Thyroid gland (tissue), 4 donors: ENCODE results near the gene TNNC1. TPM values are rescaled to one million over a fixed set of nuclear protein-coding genes. Genes with fewer than 3 reads are reported as not detected.
A peak's percentile ranks its signal among the peaks of the same experiment; 100 is the strongest.

ENCODE experiments used
- DNase-seq, 2 donors: peaks; one replicate each; pipeline ENCODE4 v3.0.0-alpha.2; 2019
- H3K27ac ChIP-seq, 3 donors: fragments of 200-600 bp; sonication (generic); 1 replicate in 2 of 3; 2 replicates in 1 of 3; pipeline ENCODE4 v1.5.1; 2016 to 2019; ENCODE audit warnings: mild to moderate bottlenecking in 1 of 3, moderate library complexity in 1 of 3
- H3K27me3 ChIP-seq: fragments of 200-600 bp; sonication (generic); one replicate; pipeline ENCODE4 v1.5.1; 2019
- H3K36me3 ChIP-seq, 2 donors: fragments of 200-600 bp; sonication (generic); one replicate each; pipeline ENCODE4 v1.5.1; 2016 to 2019
- H3K4me1 ChIP-seq, 2 donors: fragments of 200-600 bp; sonication (generic); one replicate each; pipeline ENCODE4 v1.5.1; 2017 to 2019
- H3K4me3 ChIP-seq, 3 donors: fragments of 200-600 bp; sonication (generic); replicated peaks in 1 of 3; 1 replicate in 2 of 3; 2 replicates in 1 of 3; pipeline ENCODE4 v1.5.1; 2016; ENCODE audit warnings: mild to moderate bottlenecking in 1 of 3
- H3K9me3 ChIP-seq: fragments of 200-600 bp; sonication (generic); one replicate; pipeline ENCODE4 v1.5.1; 2017
- CTCF ChIP-seq, 6 experiments: fragments of 200-600 bp in 3 of 6; fragments of 450-650 bp in 3 of 6; sonication (generic) in 3 of 6; IDR thresholded peaks; one replicate each; pipeline ENCODE4 v1.5.1; 2016 to 2019; ENCODE audit warnings: antibody characterized with exemption in 6 of 6, mild to moderate bottlenecking in 2 of 6, inconsistent platforms in 1 of 6, moderate library complexity in 1 of 6
- POLR2A ChIP-seq, 2 donors: fragments of 450-650 bp; IDR thresholded peaks; one replicate each; pipeline ENCODE4 v1.6.1; 2017; ENCODE audit warnings: antibody characterized with exemption in 2 of 2, mild to moderate bottlenecking in 2 of 2, moderate library complexity in 1 of 2
- WGBS, 2 donors: methylation state at CpG; one replicate each; pipeline ENCODE4 v1.1.5; 2017; 5-methylcytosine and 5-hydroxymethylcytosine counted together
- intact Hi-C: fragments of 100-400 bp; cut with DNase I; formaldehyde crosslinking; loops from one replicate; pipeline ENCODE4 v1.15.1; 2023
- total RNA-seq, 4 donors: library from RNA; depleted of rRNA; stranded (reverse); fragments of >200 nt; gene quantifications; one replicate each; pipeline ENCODE4 v1.2.3, GENCODE V29; 2016

TNNC1 gene
- total RNA-seq, 4 donors from 2014 or later, result 4.0 to 43.5 (median 13.9) TPM

- no peak for TF ChIP-seq POLR2A (IDR thresholded peaks at IDR 0.05)
- Histone ChIP-seq H3K9me3 (no peaks in the 10 kb centered on the region), H3K27me3 (no peaks in the 10 kb centered on the region), H3K4me1 (no peaks in the 10 kb centered on the region), H3K27ac (no peak overlapping the region), H3K4me3 (no peak overlapping the region), H3K36me3 (peaks cover 42 to 61% of the 10 kb centered on the region in 2 donors)
- no peak for DNase-seq
- intact Hi-C loops, result no loop called here
- 85 to 89% methylated on average over 13 of the region's 13 CpGs for WGBS, 2 donors
These were observed 29.9 kb upstream of the TNNC1 start for GRCh38 chr3:52483577-52484381.

DNA sequence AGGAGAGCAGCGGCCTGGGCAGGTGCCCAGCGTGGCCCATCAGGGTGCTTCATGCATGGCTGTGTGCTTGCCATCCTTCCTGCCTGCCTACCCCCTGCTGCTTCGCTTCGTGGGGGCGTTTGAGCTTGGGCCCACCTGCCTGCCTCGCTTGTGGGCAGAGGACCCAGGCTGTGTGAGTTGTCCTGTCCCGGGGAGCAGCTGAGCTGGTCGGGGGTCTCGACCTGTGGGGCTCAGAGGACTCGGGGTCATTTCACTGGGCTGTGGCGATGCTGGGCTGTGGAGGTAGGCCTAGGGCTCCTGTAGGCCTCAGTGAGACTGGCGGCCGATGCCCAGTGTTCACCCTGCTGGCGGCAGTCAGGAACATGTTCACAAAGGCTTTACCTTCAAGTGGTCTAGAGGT, 29.2 kb upstream of the TNNC1 start:
- Histone ChIP-seq H3K9me3 (no peaks in the 10 kb centered on the region), H3K27me3 (no peaks in the 10 kb centered on the region), H3K4me3 (no peak overlapping the region), H3K36me3 (peaks cover 42 to 61% of the 10 kb centered on the region in 2 donors), H3K27ac (no peak overlapping the region), H3K4me1 (no peaks in the 10 kb centered on the region)
- intact Hi-C loops, result no loop called here
- WGBS, 2 donors, result 87% methylated on average over 12 to 14 of the region's 14 CpGs
- DNase-seq, result no peak
- TF ChIP-seq CTCF (IDR thresholded peaks at IDR 0.05) (no peak), POLR2A (IDR thresholded peaks at IDR 0.05) (no peak)

- H3K27ac ChIP-seq, result no peak overlapping the region
- WGBS, 2 donors, result 86 to 87% methylated on average over 14 to 19 of the region's 23 CpGs
- no peak overlapping the region for H3K4me3 ChIP-seq
- TF ChIP-seq POLR2A (IDR thresholded peaks at IDR 0.05) (no peak), CTCF (IDR thresholded peaks at IDR 0.05) (peak in 2 of 6 experiments; percentile 9 to 26)
- H3K9me3 ChIP-seq, result no peaks in the 10 kb centered on the region
- intact Hi-C loops, result no loop called here
- H3K4me1 ChIP-seq, result no peaks in the 10 kb centered on the region
- DNase-seq, result peak in 1 of 2 donors; percentile 17
- no peaks in the 10 kb centered on the region for H3K27me3 ChIP-seq
- H3K36me3 ChIP-seq, result peaks cover 45 to 61% of the 10 kb centered on the region in 2 donors
These were observed 28.1 kb upstream of the TNNC1 start for GRCh38 chr3:52481819-52482521.

GRCh38 chr3:52480768-52481715, 27.2 kb upstream of the TNNC1 start:
- Histone ChIP-seq H3K27ac (no peak overlapping the region), H3K36me3 (peaks cover 46 to 64% of the 10 kb centered on the region in 2 donors), H3K27me3 (no peaks in the 10 kb centered on the region), H3K4me3 (no peak overlapping the region), H3K4me1 (no peaks in the 10 kb centered on the region), H3K9me3 (no peaks in the 10 kb centered on the region)
- intact Hi-C loops, result no loop called here
- no peak for DNase-seq
- WGBS, 2 donors, result 83 to 85% methylated on average over 14 to 27 of the region's 27 CpGs
- no peak for TF ChIP-seq CTCF (IDR thresholded peaks at IDR 0.05)
- no peak for TF ChIP-seq POLR2A (IDR thresholded peaks at IDR 0.05)

- DNase-seq, result no peak
- no peaks in the 10 kb centered on the region for H3K9me3 ChIP-seq
- no peaks in the 10 kb centered on the region for H3K4me1 ChIP-seq
- intact Hi-C loops, result no loop called here
- TF ChIP-seq CTCF (IDR thresholded peaks at IDR 0.05) (no peak), POLR2A (IDR thresholded peaks at IDR 0.05) (no peak)
- peaks cover 57 to 66% of the 10 kb centered on the region in 2 donors for H3K36me3 ChIP-seq
- H3K4me3 ChIP-seq, result no peak overlapping the region
- no peak overlapping the region for H3K27ac ChIP-seq
- WGBS, 2 donors, result 82 to 91% methylated on average over 13 to 16 of the region's 16 CpGs
- no peaks in the 10 kb centered on the region for H3K27me3 ChIP-seq
These were observed 26.2 kb upstream of the TNNC1 start for GRCh38 chr3:52479877-52480575.
